Lung (tissue), 12 donors: ENCODE measurements around the gene CDH23. TPM values are rescaled to one million over a fixed set of nuclear protein-coding genes. Genes with fewer than 3 reads are reported as not detected.

Experiments used
- ATAC-seq: fragments of 200-7000 bp; cut with Tn5 transposase; one replicate; pipeline ENCODE4 v1.9.1; 2020; ENCODE audit warnings: moderate number of reproducible peaks; ENCODE audit not compliant: insufficient read depth, low FRiP score
- DNase-seq, 3 donors: peaks; one replicate each; pipeline ENCODE4 v3.0.0-alpha.2; 2013 to 2017
- H3K27ac ChIP-seq, 2 donors: one replicate each; pipeline ENCODE4 v1.5.1; 2013; ENCODE audit warnings: mild to moderate bottlenecking in 2 of 2, moderate library complexity in 2 of 2, control low read depth in 1 of 2, inconsistent platforms in 1 of 2, low read depth in 1 of 2, low read length in 1 of 2
- H3K27me3 ChIP-seq, 3 donors: one replicate each; pipeline ENCODE4 v1.5.1; 2013; ENCODE audit warnings: low read length in 2 of 3; ENCODE audit not compliant: control insufficient read depth in 3 of 3, insufficient read depth in 3 of 3
- H3K36me3 ChIP-seq, 4 donors: one replicate each; pipeline ENCODE4 v1.5.1; 2013; ENCODE audit warnings: low read length in 4 of 4, mild to moderate bottlenecking in 1 of 4, moderate library complexity in 1 of 4; ENCODE audit not compliant: control insufficient read depth in 4 of 4, insufficient read depth in 4 of 4
- H3K4me1 ChIP-seq, 5 donors: one replicate each; pipeline ENCODE4 v1.5.1; 2013; ENCODE audit warnings: low read length in 5 of 5, mild to moderate bottlenecking in 2 of 5, moderate library complexity in 1 of 5; ENCODE audit not compliant: control insufficient read depth in 5 of 5, insufficient read depth in 5 of 5
- H3K4me3 ChIP-seq: one replicate; pipeline ENCODE4 v1.5.1; 2013; ENCODE audit warnings: mild to moderate bottlenecking, control low read depth, moderate library complexity
- H3K9ac ChIP-seq, 2 donors: one replicate each; pipeline ENCODE4 v1.5.1; 2013; ENCODE audit warnings: low read length in 2 of 2, control low read depth in 1 of 2; ENCODE audit not compliant: insufficient read depth in 1 of 2
- H3K9me3 ChIP-seq, 4 donors: one replicate each; pipeline ENCODE4 v1.5.1; 2013; ENCODE audit warnings: low read length in 3 of 4, mild to moderate bottlenecking in 1 of 4, moderate library complexity in 1 of 4; ENCODE audit not compliant: control insufficient read depth in 4 of 4, insufficient read depth in 3 of 4
- WGBS, 2 donors: extraction: QIAGEN DNeasy Blood & Tissue Kit; methylation state at CpG; one replicate each; pipeline ENCODE4 v1.1.7; 2013; 5-methylcytosine and 5-hydroxymethylcytosine counted together
- polyA plus RNA-seq, 2 donors: library from polyadenylated mRNA; stranded (reverse); fragments of 200-250 nt; gene quantifications; one replicate each; pipeline ENCODE4 v1.2.1, GENCODE V29; 2013
- total RNA-seq, 2 donors: library from RNA; depleted of rRNA in 1 of 2; stranded (reverse); fragments of >200 nt in 1 of 2; gene quantifications; one replicate each; pipeline ENCODE4 v1.2.1, GENCODE V29; 2014 to 2021
- TF ChIP-seq, protein P1 (sequence below): IDR thresholded peaks from 2 replicates; pipeline ENCODE4 v1.5.1; 2012; ENCODE audit warnings: mild to moderate bottlenecking; ENCODE audit errors: control extremely low read depth, extremely low read depth
- donor health status: control.
- donor health status: control.
- donor health status: Bipolar disorder and iron deficiency.
- donor health status: healthy.
- donor health status: DM: yes; HTN: yes; CAD: no.

CDH23 gene
- total and polyA plus RNA-seq, 4 donors: 4.5 to 29.5 (median 6.0) TPM

DNA sequence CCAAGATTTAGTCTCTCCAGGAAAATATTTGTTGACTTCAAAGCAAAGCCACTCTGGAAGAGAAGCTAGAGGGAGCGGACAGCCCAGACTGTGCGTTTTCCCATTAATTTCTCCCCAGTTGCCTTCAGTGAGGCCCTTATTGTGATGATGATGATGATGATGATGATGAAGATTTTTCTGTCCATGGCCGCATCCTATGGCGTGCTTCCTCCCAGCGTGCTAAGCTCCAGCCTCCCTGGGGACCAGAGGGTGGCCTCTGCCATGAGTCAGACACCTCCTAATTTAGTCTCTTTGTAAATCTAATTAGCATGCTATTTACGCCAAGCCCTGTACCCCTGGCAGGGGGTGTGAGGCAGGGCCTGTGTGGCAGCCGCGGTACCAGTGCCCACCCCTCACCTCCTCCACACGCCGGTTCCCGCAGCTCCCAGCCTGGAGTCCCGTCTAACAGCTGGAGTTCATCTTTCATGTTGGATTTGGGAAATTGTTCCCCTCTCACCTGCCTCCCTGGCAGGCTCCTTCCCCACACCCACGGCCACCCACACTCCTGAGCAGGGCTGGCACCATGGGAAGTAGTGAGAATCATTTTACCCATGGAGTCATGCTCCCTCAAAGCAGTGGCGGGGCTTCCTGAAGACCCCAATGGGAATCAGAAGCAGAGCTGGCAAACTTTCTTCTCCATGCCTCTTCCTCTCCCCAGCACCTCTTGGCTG lies 230.7 kb downstream of the CDH23 start:
- Histone ChIP-seq H3K27ac (no peak overlapping the region), H3K9ac (no peak overlapping the region), H3K4me3 (no peak overlapping the region), H3K9me3 (no peaks in the 10 kb centered on the region), H3K4me1 (peaks cover 0 to 12% (median 8%) of the 10 kb centered on the region in 5 donors), H3K36me3 (no peaks in the 10 kb centered on the region), H3K27me3 (no peaks in the 10 kb centered on the region)
- 74 to 84% methylated on average over 14 of the region's 14 CpGs for WGBS, 2 donors
- ATAC-seq: no peak
- DNase-seq: no peak
- TF ChIP-seq, protein P1, sequence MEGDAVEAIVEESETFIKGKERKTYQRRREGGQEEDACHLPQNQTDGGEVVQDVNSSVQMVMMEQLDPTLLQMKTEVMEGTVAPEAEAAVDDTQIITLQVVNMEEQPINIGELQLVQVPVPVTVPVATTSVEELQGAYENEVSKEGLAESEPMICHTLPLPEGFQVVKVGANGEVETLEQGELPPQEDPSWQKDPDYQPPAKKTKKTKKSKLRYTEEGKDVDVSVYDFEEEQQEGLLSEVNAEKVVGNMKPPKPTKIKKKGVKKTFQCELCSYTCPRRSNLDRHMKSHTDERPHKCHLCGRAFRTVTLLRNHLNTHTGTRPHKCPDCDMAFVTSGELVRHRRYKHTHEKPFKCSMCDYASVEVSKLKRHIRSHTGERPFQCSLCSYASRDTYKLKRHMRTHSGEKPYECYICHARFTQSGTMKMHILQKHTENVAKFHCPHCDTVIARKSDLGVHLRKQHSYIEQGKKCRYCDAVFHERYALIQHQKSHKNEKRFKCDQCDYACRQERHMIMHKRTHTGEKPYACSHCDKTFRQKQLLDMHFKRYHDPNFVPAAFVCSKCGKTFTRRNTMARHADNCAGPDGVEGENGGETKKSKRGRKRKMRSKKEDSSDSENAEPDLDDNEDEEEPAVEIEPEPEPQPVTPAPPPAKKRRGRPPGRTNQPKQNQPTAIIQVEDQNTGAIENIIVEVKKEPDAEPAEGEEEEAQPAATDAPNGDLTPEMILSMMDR: no peak

DNA sequence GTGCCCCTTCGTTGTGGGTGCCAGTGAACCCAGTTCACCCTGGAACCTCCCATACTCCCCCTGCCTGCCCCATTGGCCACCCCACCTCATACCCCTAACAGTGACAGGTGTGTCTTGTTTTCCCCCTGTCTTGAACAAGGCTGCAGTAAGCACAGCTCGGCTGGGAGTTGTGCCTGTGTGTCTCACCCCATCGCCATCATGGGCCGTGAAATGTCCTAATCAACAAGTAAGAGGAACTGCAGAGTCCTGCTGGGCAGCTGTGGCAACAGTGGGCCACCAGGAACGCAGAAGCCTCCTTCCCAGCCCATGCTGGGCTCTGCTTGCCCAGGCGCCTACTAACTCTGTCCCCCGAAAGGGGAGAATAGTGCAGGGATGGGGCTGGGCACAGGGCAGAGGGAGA lies 231.2 kb downstream of the CDH23 start:
- TF ChIP-seq, protein P1: no peak
- DNase-seq (no peak), ATAC-seq (no peak)
- Histone ChIP-seq H3K36me3 (no peaks in the 10 kb centered on the region), H3K9ac (no peak overlapping the region), H3K9me3 (no peaks in the 10 kb centered on the region), H3K27ac (no peak overlapping the region), H3K4me3 (no peak overlapping the region), H3K27me3 (no peaks in the 10 kb centered on the region), H3K4me1 (peaks cover 0 to 6% (median 2%) of the 10 kb centered on the region in 5 donors)
- WGBS, 2 donors: 57 to 69% methylated on average over 7 of the region's 7 CpGs

DNA sequence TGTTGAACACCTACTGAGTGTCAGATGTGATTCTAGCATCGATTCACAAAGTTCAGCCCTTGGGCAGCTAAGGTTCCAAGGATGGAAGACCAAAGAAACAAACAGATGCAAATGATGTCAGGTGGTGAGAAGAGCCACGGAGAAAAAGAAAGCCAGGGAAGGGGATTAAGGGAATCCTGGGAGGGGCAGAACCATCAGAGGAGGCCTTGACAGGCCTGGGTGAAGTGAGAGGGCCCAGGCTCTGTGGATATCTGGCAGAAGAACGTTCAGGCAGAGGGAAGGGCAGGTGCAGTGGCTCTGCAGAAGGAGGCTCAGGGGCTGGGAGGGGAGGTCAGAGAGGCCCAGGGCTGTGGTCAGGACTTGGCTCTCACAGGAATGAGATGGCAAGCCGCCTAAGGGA lies 232.4 kb downstream of the CDH23 start:
- no peaks in the 10 kb centered on the region for H3K36me3 ChIP-seq
- DNase-seq: no peak
- H3K27me3 ChIP-seq: no peaks in the 10 kb centered on the region
- H3K4me1 ChIP-seq: peaks cover 0 to 2% (median 0%) of the 10 kb centered on the region in 5 donors
- no peaks in the 10 kb centered on the region for H3K9me3 ChIP-seq
- ATAC-seq: no peak
- no peak overlapping the region for H3K27ac ChIP-seq
- no peak overlapping the region for H3K9ac ChIP-seq
- no peak overlapping the region for H3K4me3 ChIP-seq
- 71 to 76% methylated on average over 4 of the region's 4 CpGs for WGBS, 2 donors
- TF ChIP-seq, protein P1: no peak

DNA sequence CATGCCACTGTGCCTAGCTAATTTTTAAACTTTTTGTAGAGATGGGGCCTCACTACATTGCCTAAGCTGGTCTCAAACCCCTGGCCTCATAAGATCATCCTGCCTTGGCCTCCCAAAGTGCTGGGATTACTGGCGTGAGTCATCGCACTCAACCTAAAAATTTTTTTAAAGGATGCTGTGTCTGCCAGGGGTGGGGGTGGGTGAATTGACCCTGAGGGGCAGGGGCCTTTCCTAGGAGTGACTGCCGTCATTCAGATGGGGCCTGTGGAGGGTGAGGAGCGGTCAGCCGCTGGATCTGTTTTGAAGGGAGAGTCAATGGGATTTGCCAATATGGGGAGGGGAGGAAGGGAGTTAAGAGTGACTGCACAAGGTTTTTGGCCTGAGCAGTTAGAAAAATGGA lies 233.4 kb downstream of the CDH23 start:
- ATAC-seq: no peak
- WGBS, 2 donors: 96 to 99% methylated on average over 5 of the region's 5 CpGs
- Histone ChIP-seq H3K27ac (no peak overlapping the region), H3K9ac (no peak overlapping the region), H3K4me3 (no peak overlapping the region), H3K36me3 (no peaks in the 10 kb centered on the region), H3K4me1 (peaks cover 0 to 11% (median 3%) of the 10 kb centered on the region in 5 donors), H3K27me3 (no peaks in the 10 kb centered on the region), H3K9me3 (no peaks in the 10 kb centered on the region)
- TF ChIP-seq, protein P1: no peak
- DNase-seq: no peak
